HAP-1 (cell line): Measurements from ENCODE around the gene FAM169A.
"Not testable (repeated sequence)": the region's sequence is repeated elsewhere in the genome, so short reads cannot be mapped to it uniquely, and the experiment has no call there.

Experiments
- DNase-seq, 2 experiments: peaks; one replicate each; pipeline ENCODE4 v3.0.0-alpha.2; 2016 to 2020; ENCODE audit warnings: low spot score in 2 of 2
- H3K27me3 ChIP-seq: fragments of 250-450 bp; sonication (Bioruptor Pico); 2 replicates; pipeline ENCODE4 v1.5.1; 2020; ENCODE audit warnings: low read depth, mild to moderate bottlenecking, moderate library complexity
- H3K36me3 ChIP-seq: fragments of 250-450 bp; sonication (Bioruptor Pico); replicated peaks from 2 replicates; pipeline ENCODE4 v1.5.1; 2020; ENCODE audit warnings: mild to moderate bottlenecking
- H3K4me1 ChIP-seq: fragments of 250-450 bp; sonication (Bioruptor Pico); 2 replicates; pipeline ENCODE4 v1.5.1; 2020; ENCODE audit warnings: mild to moderate bottlenecking
- H3K4me3 ChIP-seq: fragments of 250-450 bp; sonication (Bioruptor Pico); 2 replicates; pipeline ENCODE4 v1.5.1; 2020; ENCODE audit warnings: mild to moderate bottlenecking, moderate library complexity
- H3K9me3 ChIP-seq: fragments of 250-450 bp; sonication (Bioruptor Pico); 2 replicates; pipeline ENCODE4 v1.5.1; 2020; ENCODE audit warnings: mild to moderate bottlenecking, moderate library complexity
- in situ Hi-C: fragments of 300-500 bp; cut with MboI; formaldehyde crosslinking; loops from 3 replicates; pipeline ENCODE4 v1.14.3; 2020; ENCODE audit warnings: low sequenced_read_pairs, inconsistent platforms, mixed read lengths

Gene FAM169A

GRCh38 chr5:74763504-74763903 is 102.7 kb downstream of the FAM169A start:
- DNase-seq = no peak
- Histone ChIP-seq H3K9me3 (no peaks in the 10 kb centered on the region), H3K4me1 (peaks cover 17% of the 10 kb centered on the region), H3K27me3 (no peaks in the 10 kb centered on the region), H3K4me3 (no peak overlapping the region), H3K36me3 (peaks cover 48% of the 10 kb centered on the region)
- in situ Hi-C loops = loop anchor here (10.0 kb wide), 1 partner anchor 151 kb away; no protein-coding TSS in a partner anchor

DNA sequence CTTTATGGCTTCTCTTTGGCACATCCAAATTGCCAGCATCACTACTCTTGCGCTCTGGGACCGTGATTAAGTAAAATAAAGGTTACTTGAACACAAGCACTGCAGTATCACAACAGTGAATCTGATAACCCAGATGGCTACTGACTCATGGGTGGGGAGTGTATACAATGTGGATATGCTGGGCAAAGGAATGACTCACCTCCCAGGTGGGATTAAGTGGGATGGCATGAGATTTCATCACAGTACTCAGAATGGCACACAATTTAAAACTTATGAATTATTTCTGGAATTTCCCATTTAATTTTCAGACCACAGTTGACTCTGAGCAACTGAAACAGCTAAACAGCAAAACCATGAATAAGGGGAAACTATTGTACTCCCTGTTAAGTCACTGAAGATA is 103.6 kb downstream of the FAM169A start:
- H3K4me3 ChIP-seq = no peak overlapping the region
- no peaks in the 10 kb centered on the region for H3K27me3 ChIP-seq
- in situ Hi-C loops = loop anchor here (10.0 kb wide), 1 partner anchor 152 kb away; no protein-coding TSS in a partner anchor
- peaks cover 53% of the 10 kb centered on the region for H3K36me3 ChIP-seq
- no peaks in the 10 kb centered on the region for H3K9me3 ChIP-seq
- peaks cover 13% of the 10 kb centered on the region for H3K4me1 ChIP-seq
- DNase-seq = no peak

GRCh38 chr5:74761241-74761640 is 104.9 kb downstream of the FAM169A start:
- no peak for DNase-seq

DNA sequence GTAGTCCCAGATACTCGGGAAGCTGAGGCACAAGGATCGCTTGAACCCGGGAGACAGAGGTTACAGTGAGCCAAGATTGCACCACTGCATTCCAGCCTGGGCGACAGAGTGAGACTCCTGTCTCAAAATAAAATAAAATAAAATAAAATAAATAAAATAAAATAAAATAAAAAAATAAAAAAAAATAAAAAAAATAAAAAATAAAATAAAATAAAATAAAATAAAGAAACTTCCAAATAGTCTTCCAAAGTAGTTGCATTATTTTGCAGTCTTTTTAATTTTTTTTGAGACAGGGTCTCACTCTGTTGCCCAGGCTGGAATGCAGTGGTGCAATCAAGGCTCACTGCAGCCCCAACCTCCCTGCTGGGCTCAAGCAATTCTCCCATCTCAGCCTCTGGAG is 117.4 kb downstream of the FAM169A start:
- DNase-seq, H3K4me3 ChIP-seq, H3K4me1 ChIP-seq, H3K9me3 ChIP-seq, in situ Hi-C loops, H3K27me3 ChIP-seq: not testable (repeated sequence)
- peaks cover 36% of the 10 kb centered on the region for H3K36me3 ChIP-seq

More at GRCh38 chr5:74761241-74761640, 104.9 kb downstream of the FAM169A start:
- Histone ChIP-seq H3K4me1 (peaks cover 13% of the 10 kb centered on the region), H3K4me3 (no peak overlapping the region), H3K36me3 (peaks cover 64% of the 10 kb centered on the region), H3K9me3 (no peaks in the 10 kb centered on the region), H3K27me3 (no peaks in the 10 kb centered on the region)
- in situ Hi-C loops = loop anchor here (10.0 kb wide), 1 partner anchor 154 kb away; no protein-coding TSS in a partner anchor

- in situ Hi-C loops = no loop called here
- Histone ChIP-seq H3K36me3 (peaks cover 21% of the 10 kb centered on the region), H3K4me1 (peaks cover 7% of the 10 kb centered on the region), H3K27me3 (no peaks in the 10 kb centered on the region), H3K4me3 (no peak overlapping the region), H3K9me3 (no peaks in the 10 kb centered on the region)
- peak in 1 of 2 experiments; percentile 48 for DNase-seq
Observed at GRCh38 chr5:74738406-74738805, 127.8 kb downstream of the FAM169A start.

DNA sequence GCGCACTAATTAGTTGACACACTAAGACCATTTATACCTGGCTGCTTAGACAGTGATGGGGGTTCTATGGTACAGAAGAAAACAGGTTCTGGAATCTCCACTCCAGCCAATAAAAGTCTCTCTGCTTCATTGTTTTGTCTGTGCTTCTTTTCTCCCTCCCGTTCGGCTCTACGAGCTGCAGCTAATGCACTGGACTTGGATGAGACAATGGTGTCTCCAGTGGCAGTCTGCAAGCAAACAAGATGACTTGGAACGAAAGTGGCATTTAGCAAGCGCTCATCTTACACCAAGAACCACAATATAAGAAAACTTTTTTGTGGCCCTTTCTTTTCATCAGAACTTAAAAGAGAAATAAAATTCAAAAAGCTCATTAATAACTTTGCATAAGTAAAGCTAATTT is 129.4 kb downstream of the FAM169A start:
- Histone ChIP-seq H3K9me3 (no peaks in the 10 kb centered on the region), H3K4me1 (peaks cover 7% of the 10 kb centered on the region), H3K36me3 (peaks cover 29% of the 10 kb centered on the region), H3K27me3 (no peaks in the 10 kb centered on the region), H3K4me3 (no peak overlapping the region)
- in situ Hi-C loops = no loop called here
- DNase-seq = no peak
